Osteocyte (in vitro differentiated cells): ENCODE measurements around the gene FRMD8. TPM values are rescaled to one million over a fixed set of nuclear protein-coding genes. Genes with fewer than 3 reads are reported as not detected.
A peak's percentile ranks its signal among the peaks of the same experiment; 100 is the strongest.

Source experiments
- DNase-seq: peaks from one replicate; pipeline ENCODE4 v3.0.0; 2021; ENCODE audit warnings: mixed read lengths; ENCODE audit not compliant: unreplicated experiment; ENCODE audit errors: extremely low spot score
- H3K27ac Mint-ChIP-seq: one replicate; pipeline ENCODE4 v1.8.0; 2021; ENCODE audit warnings: mild to moderate bottlenecking, mixed read lengths; ENCODE audit not compliant: unreplicated experiment
- H3K27me3 Mint-ChIP-seq: one replicate; pipeline ENCODE4 v1.8.0; 2021; ENCODE audit warnings: mixed read lengths; ENCODE audit not compliant: unreplicated experiment
- H3K36me3 Mint-ChIP-seq: one replicate; pipeline ENCODE4 v1.8.0; 2021; ENCODE audit warnings: mixed read lengths; ENCODE audit not compliant: unreplicated experiment
- H3K4me1 Mint-ChIP-seq: one replicate; pipeline ENCODE4 v1.8.0; 2021; ENCODE audit warnings: mixed read lengths; ENCODE audit not compliant: unreplicated experiment
- H3K4me3 Mint-ChIP-seq: one replicate; pipeline ENCODE4 v1.8.0; 2021; ENCODE audit warnings: mild to moderate bottlenecking, moderate library complexity, mixed read lengths; ENCODE audit not compliant: unreplicated experiment
- H3K9me3 Mint-ChIP-seq: one replicate; pipeline ENCODE4 v1.8.0; 2021; ENCODE audit warnings: mixed read lengths; ENCODE audit not compliant: unreplicated experiment
- CTCF ChIP-seq: fragments of 200-600 bp; sonication (generic); IDR thresholded peaks from 2 replicates; pipeline ENCODE4 v1.5.0; 2021; ENCODE audit warnings: antibody characterized with exemption, mild to moderate bottlenecking, moderate library complexity
- long read RNA-seq: library from polyadenylated mRNA; unstranded; transcript quantifications from one replicate; pipeline ENCODE4 v2.0.0, GENCODE V29; 2021
- total RNA-seq: library from RNA; stranded (reverse); gene quantifications from 2 replicates; pipeline ENCODE4 v1.2.1, GENCODE V29; 2021

FRMD8 gene
- 62.8 and 65.8 TPM in 2 replicates for total RNA-seq
- long read RNA-seq, partial matches to known transcripts, result 6 of 11 reads
- long read RNA-seq, other reads (novel, unspliced or antisense), result 1 of 11 reads

- DNase-seq, result peak; percentile 96
- H3K36me3 Mint-ChIP-seq, result no peaks in the 10 kb centered on the region
Measured at GRCh38 chr11:65386307-65387140, at the start of gene FRMD8. Gene FRMD8, plus strand, starts transcription at chr11:65386637. Its CDS starts 400 bp downstream, at chr11:65387037.

GRCh38 chr11:65338676-65339075 lies 47.8 kb upstream of the FRMD8 start:
- no peak for DNase-seq
- TF ChIP-seq CTCF, result no peak
- Mint-ChIP-seq H3K9me3 (no peaks in the 10 kb centered on the region), H3K4me1 (peaks cover 20% of the 10 kb centered on the region), H3K36me3 (peaks cover 25% of the 10 kb centered on the region), H3K4me3 (no peak overlapping the region), H3K27me3 (no peaks in the 10 kb centered on the region), H3K27ac (no peak overlapping the region)

More at GRCh38 chr11:65386307-65387140, at the start of gene FRMD8:
- no peaks in the 10 kb centered on the region for H3K9me3 Mint-ChIP-seq
- no peak for TF ChIP-seq CTCF
- no peaks in the 10 kb centered on the region for H3K27me3 Mint-ChIP-seq
- peak within 1 kb of the TSS; percentile 99 for H3K27ac Mint-ChIP-seq
- H3K4me1 Mint-ChIP-seq, result peaks cover 86% of the 10 kb centered on the region
- peak within 1 kb of the TSS; percentile 87 for H3K4me3 Mint-ChIP-seq

- DNase-seq, result no peak
- peaks cover 10% of the 10 kb centered on the region for H3K4me1 Mint-ChIP-seq
- H3K27me3 Mint-ChIP-seq, result no peaks in the 10 kb centered on the region
- no peaks in the 10 kb centered on the region for H3K9me3 Mint-ChIP-seq
- H3K27ac Mint-ChIP-seq, result no peak overlapping the region
- no peak for TF ChIP-seq CTCF
- H3K36me3 Mint-ChIP-seq, result peaks cover 32% of the 10 kb centered on the region
- H3K4me3 Mint-ChIP-seq, result no peak overlapping the region
Measured at GRCh38 chr11:65340226-65340625, 46.2 kb upstream of the FRMD8 start.

GRCh38 chr11:65341856-65342255 lies 44.6 kb upstream of the FRMD8 start:
- Mint-ChIP-seq H3K4me1 (peaks cover 3% of the 10 kb centered on the region), H3K36me3 (peaks cover 42% of the 10 kb centered on the region), H3K27me3 (no peaks in the 10 kb centered on the region), H3K27ac (no peak overlapping the region), H3K9me3 (no peaks in the 10 kb centered on the region), H3K4me3 (no peak overlapping the region)
- DNase-seq, result no peak
- no peak for TF ChIP-seq CTCF

- peaks cover 23% of the 10 kb centered on the region for H3K36me3 Mint-ChIP-seq
- no peak overlapping the region for H3K4me3 Mint-ChIP-seq
- H3K4me1 Mint-ChIP-seq, result peaks cover 15% of the 10 kb centered on the region
- no peaks in the 10 kb centered on the region for H3K9me3 Mint-ChIP-seq
- no peak overlapping the region for H3K27ac Mint-ChIP-seq
- no peak for TF ChIP-seq CTCF
- DNase-seq, result no peak
- H3K27me3 Mint-ChIP-seq, result no peaks in the 10 kb centered on the region
Measured at GRCh38 chr11:65351511-65351910, 34.9 kb upstream of the FRMD8 start.
